GM18526 (cell line): ENCODE measurements around the gene KIF20B.

Source experiments
- POLR2A ChIP-seq: IDR thresholded peaks from 3 replicates; pipeline ENCODE4 v1.6.1; 2011; ENCODE audit not compliant: insufficient read length; ENCODE audit errors: extremely low read depth

The KIF20B gene

DNA sequence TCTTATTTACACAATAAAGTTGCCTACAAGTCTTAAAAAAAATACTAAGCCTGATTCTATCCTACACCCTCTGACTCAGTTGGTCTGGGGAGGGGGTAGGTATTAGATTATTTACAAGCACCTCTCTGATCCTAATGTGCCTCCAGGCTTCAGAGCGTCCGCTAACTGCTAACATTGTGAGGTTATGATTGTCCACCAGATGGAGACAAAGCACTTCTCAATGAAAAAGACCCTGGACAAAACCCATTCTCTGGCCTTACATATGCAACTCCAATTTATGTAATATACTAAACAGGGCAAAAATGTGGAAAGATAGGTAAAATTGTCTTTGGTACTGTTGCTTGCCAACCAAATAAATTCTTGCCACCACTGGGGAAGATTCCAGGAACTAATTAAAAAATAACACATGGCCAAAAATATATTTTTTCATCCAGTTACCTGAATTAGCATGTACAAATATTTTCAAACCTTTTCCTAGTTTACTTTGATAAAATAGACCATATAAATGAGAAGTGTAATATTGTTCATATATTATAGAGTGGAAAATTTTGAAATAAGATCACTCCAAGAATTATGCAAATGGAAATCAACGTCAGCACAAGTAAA lies 92.4 kb downstream of the KIF20B start:
- no peak for TF ChIP-seq POLR2A

- no peak for TF ChIP-seq POLR2A
These were observed 94.5 kb downstream of the KIF20B start for GRCh38 chr10:89795840-89796239.

DNA sequence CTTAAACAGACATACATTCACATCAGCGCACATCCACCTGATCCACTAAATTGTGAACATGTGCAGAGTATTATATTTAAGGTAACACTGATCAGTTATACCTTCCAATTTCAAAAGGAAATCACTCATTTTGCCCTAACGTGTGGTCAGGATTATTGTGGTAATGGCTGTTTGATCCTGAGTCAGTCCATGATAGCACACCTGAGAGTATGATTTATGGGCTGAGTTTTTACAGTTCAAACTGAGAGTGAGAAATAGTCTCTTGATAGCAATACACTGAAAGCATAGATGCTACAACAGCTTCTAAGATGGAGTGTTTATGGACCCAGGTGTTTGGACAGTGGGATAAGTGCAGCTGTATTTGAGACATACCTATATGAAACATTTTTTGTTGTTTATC lies 96.7 kb downstream of the KIF20B start:
- TF ChIP-seq POLR2A = no peak

DNA sequence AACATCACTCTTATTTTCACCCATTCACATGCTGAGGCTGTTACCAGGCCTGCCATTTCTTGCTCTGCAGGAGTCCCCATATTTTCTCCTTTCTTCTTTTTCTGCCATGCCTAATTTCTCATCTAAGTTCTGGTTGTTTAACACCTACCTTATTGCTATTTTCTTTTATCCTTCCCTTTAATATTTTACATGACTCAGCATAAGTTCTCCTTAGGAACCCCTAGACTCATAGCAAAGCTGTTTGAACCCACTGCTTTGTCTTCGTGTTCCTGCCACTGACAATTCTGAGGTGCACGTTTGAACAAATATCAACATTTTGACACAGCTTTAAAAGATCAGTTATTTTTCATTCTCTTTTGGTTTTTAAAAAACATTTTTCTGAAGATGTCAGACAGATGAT lies 98.2 kb downstream of the KIF20B start:
- no peak for TF ChIP-seq POLR2A

DNA sequence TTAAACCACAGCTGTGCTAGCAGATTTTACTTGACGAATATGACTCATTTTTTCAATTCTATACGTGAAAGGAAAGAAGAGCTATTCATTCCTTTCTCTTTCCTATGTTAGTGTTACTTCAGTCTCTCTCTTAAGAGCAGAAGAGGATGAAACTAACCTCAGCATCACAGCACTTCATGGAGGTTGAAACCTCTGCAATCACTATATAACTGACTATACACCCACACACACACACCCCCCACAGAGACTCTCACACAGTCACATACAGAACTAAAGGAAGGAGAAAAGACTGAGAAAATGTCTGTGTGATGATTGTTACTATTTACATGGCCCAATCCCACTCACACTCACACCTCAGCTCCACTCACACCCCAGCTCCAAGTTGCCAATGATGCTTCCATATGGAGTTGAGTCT lies 104.2 kb downstream of the KIF20B start:
- no peak for TF ChIP-seq POLR2A

GRCh38 chr10:89808842-89809241 lies 107.5 kb downstream of the KIF20B start:
- TF ChIP-seq POLR2A = no peak

- TF ChIP-seq POLR2A = no peak
These were observed 108.4 kb downstream of the KIF20B start for GRCh38 chr10:89809766-89810165.

DNA sequence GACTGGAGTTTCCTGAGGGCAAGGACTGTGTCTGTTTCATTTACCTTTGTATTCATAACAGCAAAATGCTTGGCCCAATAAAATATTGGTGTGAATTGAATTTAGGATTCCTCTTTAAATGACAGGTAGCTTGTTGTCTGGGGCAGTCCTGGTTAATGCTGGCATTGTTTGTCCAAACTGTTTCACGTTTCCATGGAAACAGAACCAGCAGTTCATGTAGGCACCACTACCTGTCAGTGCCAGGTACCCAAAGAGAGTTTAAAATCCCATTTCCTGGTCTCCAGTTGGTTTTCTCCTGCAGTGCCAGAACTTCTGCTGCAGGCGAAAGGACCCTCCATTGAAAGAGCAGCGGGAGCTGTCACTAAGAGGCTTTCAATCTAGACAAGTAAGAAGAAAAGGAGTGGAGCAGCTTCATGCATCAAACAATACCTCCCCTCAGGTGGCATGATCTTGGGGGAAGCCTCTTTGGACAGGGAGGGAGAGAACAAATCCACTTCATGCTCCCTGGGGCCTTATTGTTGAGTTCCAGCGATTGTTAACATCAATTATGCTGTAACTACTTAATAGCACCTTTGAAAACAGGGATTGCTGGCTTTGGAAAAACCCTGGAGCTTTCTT lies 109.6 kb downstream of the KIF20B start:
- TF ChIP-seq POLR2A = no peak

DNA sequence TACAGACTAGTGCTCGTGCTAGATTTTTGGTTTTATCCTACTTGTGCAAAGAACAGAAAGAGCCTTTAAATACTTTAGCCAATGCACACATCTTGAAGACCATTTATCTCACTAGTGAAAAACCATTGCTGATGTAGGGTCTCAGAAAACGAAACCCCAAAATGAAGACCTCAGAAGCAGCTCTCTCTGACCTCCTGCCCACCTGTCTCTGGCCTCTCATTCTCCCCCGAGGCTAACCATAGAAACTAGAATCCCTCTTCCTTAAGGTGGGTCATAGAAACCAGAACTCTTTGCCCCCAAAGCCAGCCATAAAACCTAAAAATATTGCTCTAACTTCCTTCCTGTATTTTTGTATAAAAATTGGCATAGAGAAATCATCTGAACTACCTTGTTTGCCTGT lies 112.2 kb downstream of the KIF20B start:
- no peak for TF ChIP-seq POLR2A

DNA sequence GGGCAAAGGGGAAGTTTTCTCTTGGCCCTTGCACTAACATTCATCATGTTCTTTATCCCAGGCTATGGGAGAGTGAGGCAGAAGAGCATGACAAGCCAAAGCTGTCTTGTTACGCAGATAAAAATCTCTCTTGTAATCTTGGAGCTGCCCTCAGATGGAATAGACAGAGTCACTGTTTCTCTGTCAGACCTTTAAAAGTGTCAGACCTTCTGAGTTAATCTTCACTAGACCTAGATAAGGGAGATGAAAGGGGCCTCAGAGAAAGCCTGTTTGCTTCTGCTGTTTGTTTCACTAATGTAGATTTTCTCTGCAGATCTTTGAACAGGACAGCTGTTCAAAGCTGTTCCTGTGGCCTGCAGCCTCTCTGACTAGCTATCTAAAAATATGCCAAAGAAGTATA lies 112.9 kb downstream of the KIF20B start:
- TF ChIP-seq POLR2A = no peak

DNA sequence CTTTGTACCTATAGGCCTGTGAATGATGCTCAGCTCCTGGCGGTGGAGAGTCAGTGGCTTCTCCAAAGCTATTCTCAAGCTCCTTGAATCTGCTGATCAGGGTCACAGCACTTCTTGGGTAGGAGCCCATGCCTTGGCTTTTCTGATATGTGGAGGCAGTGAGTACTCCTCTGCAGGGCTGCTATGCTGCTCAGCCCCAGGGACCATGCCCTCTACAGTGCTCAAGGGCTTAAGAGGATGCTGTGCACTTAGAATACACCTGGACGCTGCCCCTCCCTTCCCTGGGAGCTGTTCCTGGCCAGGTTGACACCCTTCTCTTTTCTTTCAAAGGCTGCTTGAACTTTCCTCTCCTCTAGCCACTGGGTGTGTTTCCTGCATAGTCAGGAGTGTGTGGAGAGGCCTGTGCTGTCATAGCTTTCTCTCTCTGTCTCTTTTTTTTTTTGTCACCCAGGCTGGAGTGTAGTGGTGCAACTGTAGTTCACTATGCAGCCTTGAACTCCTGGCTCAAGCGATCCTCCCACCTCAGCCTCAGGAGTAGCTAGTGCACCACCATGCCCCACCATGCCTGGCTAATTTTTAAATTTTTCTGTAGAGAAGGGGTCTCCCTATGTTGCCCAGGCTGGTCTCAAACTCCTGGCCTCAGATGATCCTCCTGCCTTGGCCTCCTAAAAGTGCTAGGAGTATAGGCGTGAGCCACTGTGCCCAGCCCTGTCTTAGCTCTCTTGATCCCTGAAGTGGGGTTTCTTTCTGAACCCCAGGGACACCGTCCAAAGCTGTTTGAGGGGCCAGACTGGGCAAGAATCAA lies 113.9 kb downstream of the KIF20B start:
- TF ChIP-seq POLR2A = no peak
